HFF-Myc (cell line): ENCODE measurements around the gene CCDC112.
A peak's percentile ranks its signal among the peaks of the same experiment; 100 is the strongest.

Experiments
- DNase-seq: peaks from one replicate; pipeline ENCODE4 v3.0.0-alpha.2; 2011; ENCODE audit warnings: low read depth; ENCODE audit errors: extremely low read depth
- H3K4me3 ChIP-seq: replicated peaks from 2 replicates; pipeline ENCODE4 v1.5.1; 2011; ENCODE audit warnings: low read depth, mild to moderate bottlenecking, control low read depth, low read length
- CTCF ChIP-seq: IDR thresholded peaks from 2 replicates; pipeline ENCODE4 v1.5.1; 2012; ENCODE audit warnings: mild to moderate bottlenecking, low read depth, low read length, control low read depth; ENCODE audit errors: missing control alignments

Gene CCDC112, protein sequence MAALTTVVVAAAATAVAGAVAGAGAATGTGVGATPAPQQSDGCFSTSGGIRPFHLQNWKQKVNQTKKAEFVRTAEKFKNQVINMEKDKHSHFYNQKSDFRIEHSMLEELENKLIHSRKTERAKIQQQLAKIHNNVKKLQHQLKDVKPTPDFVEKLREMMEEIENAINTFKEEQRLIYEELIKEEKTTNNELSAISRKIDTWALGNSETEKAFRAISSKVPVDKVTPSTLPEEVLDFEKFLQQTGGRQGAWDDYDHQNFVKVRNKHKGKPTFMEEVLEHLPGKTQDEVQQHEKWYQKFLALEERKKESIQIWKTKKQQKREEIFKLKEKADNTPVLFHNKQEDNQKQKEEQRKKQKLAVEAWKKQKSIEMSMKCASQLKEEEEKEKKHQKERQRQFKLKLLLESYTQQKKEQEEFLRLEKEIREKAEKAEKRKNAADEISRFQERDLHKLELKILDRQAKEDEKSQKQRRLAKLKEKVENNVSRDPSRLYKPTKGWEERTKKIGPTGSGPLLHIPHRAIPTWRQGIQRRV

DNA sequence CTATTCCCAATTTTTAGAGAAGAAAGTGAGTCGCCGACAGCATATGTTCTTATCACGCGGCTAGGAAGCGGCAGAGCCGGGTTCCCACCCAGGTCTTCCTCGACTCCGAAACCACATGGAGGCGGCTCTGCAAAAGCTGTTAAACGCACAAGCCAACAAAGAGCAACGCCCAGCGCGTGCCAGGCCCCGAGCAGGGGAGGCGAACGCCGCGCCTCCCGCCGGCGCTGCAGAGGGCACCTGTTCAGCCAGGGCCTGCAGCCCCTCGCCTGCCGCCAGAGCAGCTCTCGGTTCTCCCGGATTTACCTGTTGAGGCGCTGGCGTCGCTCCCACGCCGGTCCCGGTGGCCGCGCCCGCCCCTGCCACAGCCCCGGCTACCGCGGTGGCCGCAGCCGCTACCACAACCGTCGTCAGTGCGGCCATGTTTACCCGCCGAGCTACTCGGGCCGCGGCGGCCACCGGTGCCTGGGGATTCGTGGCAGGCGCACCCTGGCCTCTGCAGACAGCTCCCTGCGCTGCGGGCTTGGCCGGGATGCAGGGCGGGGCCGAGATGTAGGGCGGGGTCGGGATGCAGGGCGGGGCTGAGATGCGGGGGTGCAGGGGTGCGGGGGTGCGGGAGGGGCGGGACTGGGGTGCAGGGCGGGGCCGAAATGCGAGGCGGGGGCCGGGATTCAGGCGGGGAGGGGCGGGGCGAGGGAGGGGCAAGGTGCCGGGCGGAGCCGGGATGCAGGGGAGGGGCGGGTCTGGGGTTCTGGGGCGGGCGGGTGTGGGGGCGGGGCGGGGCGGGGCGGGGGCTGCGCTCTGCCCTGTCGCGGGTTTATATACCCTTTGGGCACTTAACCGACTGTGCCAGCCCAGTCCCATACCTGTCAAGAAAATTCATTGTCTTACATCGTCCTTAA is at the start of gene CCDC112:
Gene CCDC112 (minus strand): TSS at position 531 of the 899 bp plus-strand sequence. CDS start 111 bp downstream, at position 420.
- TF ChIP-seq CTCF = no peak
- H3K4me3 ChIP-seq = peak within 1 kb of the TSS; percentile 85
- DNase-seq = peak; percentile 27

- no peak overlapping the region for H3K4me3 ChIP-seq
- no peak for TF ChIP-seq CTCF
- DNase-seq = no peak
These were observed 48.9 kb upstream of the CCDC112 start for GRCh38 chr5:115345344-115345743.

DNA sequence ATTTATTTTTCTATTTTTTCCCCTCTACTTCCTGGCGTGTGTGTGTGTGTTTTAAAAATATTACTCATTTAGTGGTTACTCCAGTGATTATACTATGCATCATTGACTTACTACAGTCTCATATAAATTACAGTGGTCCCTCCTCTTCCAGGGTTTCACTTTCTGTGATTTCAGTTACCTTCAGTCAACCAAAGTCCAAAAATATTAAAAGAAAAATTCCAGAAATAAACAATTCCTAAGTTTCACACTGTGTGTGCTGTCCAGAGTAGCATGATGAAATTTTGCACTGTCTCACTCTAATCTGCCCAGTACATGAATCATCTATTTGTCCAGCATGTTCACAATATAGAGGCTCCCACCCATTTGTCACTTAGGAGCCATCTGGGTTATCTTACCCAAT is 47.4 kb upstream of the CCDC112 start:
- H3K4me3 ChIP-seq = no peak overlapping the region
- no peak for TF ChIP-seq CTCF
- no peak for DNase-seq

- no peak overlapping the region for H3K4me3 ChIP-seq
- no peak for TF ChIP-seq CTCF
- no peak for DNase-seq
These were observed 46.3 kb upstream of the CCDC112 start for GRCh38 chr5:115342590-115343377.

- no peak for TF ChIP-seq CTCF
- H3K4me3 ChIP-seq = no peak overlapping the region
- DNase-seq = no peak
These were observed 45.3 kb upstream of the CCDC112 start for GRCh38 chr5:115341745-115342144.

DNA sequence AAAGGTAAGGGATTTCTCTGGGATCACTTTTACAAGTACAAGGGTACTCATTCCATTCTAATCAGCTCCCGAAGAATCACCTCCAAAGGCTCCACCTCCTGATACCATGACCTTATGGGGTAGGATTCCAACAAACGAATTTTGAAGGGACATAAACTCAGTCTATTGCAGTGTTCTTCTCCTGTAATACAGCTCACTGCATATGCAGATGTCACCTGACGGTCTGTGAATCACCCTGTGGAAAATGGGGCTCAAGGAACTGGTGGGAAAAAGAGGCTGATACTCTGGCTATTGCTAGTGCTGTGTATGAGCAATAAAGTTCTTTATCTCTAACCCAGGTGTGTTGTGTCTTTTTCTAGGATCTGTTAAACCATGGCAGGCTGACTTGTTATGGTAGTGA is 42.4 kb upstream of the CCDC112 start:
- DNase-seq = no peak
- no peak overlapping the region for H3K4me3 ChIP-seq
- TF ChIP-seq CTCF = no peak
